Fibroblast of lung (primary cell): ENCODE results near the gene MEI1. TPM values are rescaled to one million over a fixed set of nuclear protein-coding genes. Genes with fewer than 3 reads are reported as not detected.
"Not testable (repeated sequence)": the region's sequence is repeated elsewhere in the genome, so short reads cannot be mapped to it uniquely, and the experiment has no call there.

Experiments
- DNase-seq, 2 donors: peaks; one replicate each; pipeline versions ENCODE4 v3.0.0 to v3.0.0-alpha.2; 2010; ENCODE audit warnings: low read depth in 2 of 2
- H2AFZ ChIP-seq: 2 replicates; pipeline ENCODE4 v1.5.1; 2012; ENCODE audit warnings: low read length, control low read depth, inconsistent platforms
- H3K27ac ChIP-seq: 2 replicates; pipeline ENCODE4 v1.5.1; 2011; ENCODE audit warnings: low read length, control low read depth; ENCODE audit not compliant: insufficient read depth
- H3K27me3 ChIP-seq: 2 replicates; pipeline ENCODE4 v1.5.1; 2011; ENCODE audit warnings: mild to moderate bottlenecking, low read length; ENCODE audit not compliant: control insufficient read depth, insufficient read depth
- H3K36me3 ChIP-seq: 2 replicates; pipeline ENCODE4 v1.5.1; 2011; ENCODE audit warnings: low read length; ENCODE audit not compliant: control insufficient read depth, insufficient read depth
- H3K4me1 ChIP-seq: 2 replicates; pipeline ENCODE4 v1.5.1; 2011; ENCODE audit warnings: low read length; ENCODE audit not compliant: control insufficient read depth, insufficient read depth; ENCODE audit errors: extremely low read depth
- H3K4me2 ChIP-seq: 2 replicates; pipeline ENCODE4 v1.5.1; 2011; ENCODE audit warnings: low read length, control low read depth; ENCODE audit not compliant: insufficient read depth; ENCODE audit errors: extremely low read depth
- H3K4me3 ChIP-seq, 4 experiments: fragments of 200-600 bp in 1 of 4; sonication (generic) in 1 of 4; replicated peaks in 1 of 4; 2 replicates each; pipeline ENCODE4 v1.5.1; 2011 to 2016; ENCODE audit warnings: low read length in 4 of 4, low read depth in 3 of 4, mild to moderate bottlenecking in 3 of 4, control low read depth in 2 of 4, inconsistent platforms in 1 of 4, mixed read lengths in 1 of 4; ENCODE audit not compliant: insufficient read depth in 1 of 4; ENCODE audit errors: control extremely low read depth in 1 of 4
- H3K79me2 ChIP-seq: 2 replicates; pipeline ENCODE4 v1.5.1; 2012; ENCODE audit warnings: mild to moderate bottlenecking, low read length, inconsistent platforms; ENCODE audit not compliant: control insufficient read depth, insufficient read depth
- H3K9ac ChIP-seq: 2 replicates; pipeline ENCODE4 v1.5.1; 2011; ENCODE audit warnings: mild to moderate bottlenecking, low read length, control low read depth; ENCODE audit not compliant: insufficient read depth
- H3K9me3 ChIP-seq: 2 replicates; pipeline ENCODE4 v1.5.1; 2012; ENCODE audit warnings: low read depth, low read length; ENCODE audit not compliant: control insufficient read depth, insufficient read depth
- H4K20me1 ChIP-seq: 2 replicates; pipeline ENCODE4 v1.5.1; 2011; ENCODE audit warnings: low read length; ENCODE audit not compliant: control insufficient read depth, insufficient read depth; ENCODE audit errors: extremely low read depth
- CTCF ChIP-seq, 2 donors: IDR thresholded peaks in 1 of 2; conservative IDR thresholded peaks in 1 of 2; 1 replicate in 1 of 2; 2 replicates in 1 of 2; pipeline ENCODE4 v1.5.1; 2011 to 2012; ENCODE audit warnings: low read length in 2 of 2, control low read depth in 1 of 2, inconsistent platforms in 1 of 2, low read depth in 1 of 2, mild to moderate bottlenecking in 1 of 2
- EZH2 ChIP-seq: IDR thresholded peaks from 2 replicates; pipeline ENCODE4 v1.5.1; 2012; ENCODE audit warnings: low read length, control low read depth, mild to moderate bottlenecking; ENCODE audit errors: missing control alignments
- polyA plus RNA-seq, 2 donors: library from polyadenylated mRNA; depleted of rRNA in 1 of 2; stranded (reverse) in 1 of 2; unstranded in 1 of 2; fragments of >200 nt; gene quantifications; 2 replicates each; pipeline ENCODE4 v1.2.1, GENCODE V29; 2011 to 2012; ENCODE audit warnings: missing spikeins in 1 of 2
- total RNA-seq: library from RNA; depleted of rRNA; stranded (reverse); fragments of >200 nt; gene quantifications from 2 replicates; pipeline ENCODE4 v1.2.1, GENCODE V29; 2014

Gene MEI1
- total and polyA plus RNA-seq, 2 donors (not counting 1 experiment from before 2014, with no cell fraction given), result 0.33 to 4.3 TPM

- Histone ChIP-seq H3K9ac (no peak overlapping the region), H3K4me1 (no peaks in the 10 kb centered on the region), H3K27ac (no peak overlapping the region), H2AFZ (no peak overlapping the region), H3K79me2 (no peaks in the 10 kb centered on the region), H3K9me3 (no peaks in the 10 kb centered on the region), H3K27me3 (peaks cover 7% of the 10 kb centered on the region), H3K4me3 (no peak overlapping the region), H3K4me2 (no peak overlapping the region), H3K36me3 (no peaks in the 10 kb centered on the region), H4K20me1 (no peaks in the 10 kb centered on the region)
- no peak for TF ChIP-seq EZH2
- DNase-seq, result no peak
Observed at GRCh38 chr22:41731609-41732008, 32.3 kb downstream of the MEI1 start.

GRCh38 chr22:41732096-41732772 is 32.9 kb downstream of the MEI1 start:
- Histone ChIP-seq H3K27ac (no peak overlapping the region), H3K9ac (no peak overlapping the region)
- no peak for TF ChIP-seq CTCF (conservative IDR thresholded peaks at IDR 0.05 in 1 of 2, IDR thresholded peaks at IDR 0.05 in 1 of 2; ENCODE audit: low read depth in 1 of 2, low read length in 2 of 2)
- no peak for TF ChIP-seq EZH2

GRCh38 chr22:41733241-41733640 is 33.9 kb downstream of the MEI1 start:
- not testable (repeated sequence) for H3K9me3 ChIP-seq, DNase-seq, H3K27ac ChIP-seq, H3K4me2 ChIP-seq, H3K27me3 ChIP-seq, H3K4me1 ChIP-seq, H3K4me3 ChIP-seq, H4K20me1 ChIP-seq, H3K79me2 ChIP-seq, H2AFZ ChIP-seq, H3K9ac ChIP-seq, H3K36me3 ChIP-seq

More at GRCh38 chr22:41732096-41732772, 32.9 kb downstream of the MEI1 start:
- no peak for DNase-seq
- H3K4me1 ChIP-seq, result no peaks in the 10 kb centered on the region
- H3K4me3 ChIP-seq, result no peak overlapping the region
- no peaks in the 10 kb centered on the region for H3K9me3 ChIP-seq
- no peaks in the 10 kb centered on the region for H4K20me1 ChIP-seq
- H2AFZ ChIP-seq, result no peak overlapping the region
- H3K36me3 ChIP-seq, result no peaks in the 10 kb centered on the region
- no peak overlapping the region for H3K4me2 ChIP-seq
- H3K79me2 ChIP-seq, result no peaks in the 10 kb centered on the region
- peaks cover 7% of the 10 kb centered on the region for H3K27me3 ChIP-seq

GRCh38 chr22:41739576-41739975 is 40.3 kb downstream of the MEI1 start:
- Histone ChIP-seq H4K20me1 (no peaks in the 10 kb centered on the region), H3K4me2 (no peak overlapping the region), H3K36me3 (no peaks in the 10 kb centered on the region), H3K27ac (no peak overlapping the region), H2AFZ (no peak overlapping the region), H3K79me2 (no peaks in the 10 kb centered on the region), H3K9ac (no peak overlapping the region), H3K9me3 (no peaks in the 10 kb centered on the region), H3K27me3 (peaks cover 7% of the 10 kb centered on the region), H3K4me3 (no peak overlapping the region), H3K4me1 (no peaks in the 10 kb centered on the region)
- DNase-seq, result no peak
- TF ChIP-seq EZH2 (no peak), CTCF (conservative IDR thresholded peaks at IDR 0.05 in 1 of 2, IDR thresholded peaks at IDR 0.05 in 1 of 2; ENCODE audit: low read depth in 1 of 2, low read length in 2 of 2) (no peak)
